ENCODE measurements around the gene GALNS. TPM values are rescaled to one million over a fixed set of nuclear protein-coding genes. Genes with fewer than 3 reads are reported as not detected.

GALNS gene
- total RNA-seq, 2 experiments from 2014 or later = 17.2 to 49.0 TPM

DNA sequence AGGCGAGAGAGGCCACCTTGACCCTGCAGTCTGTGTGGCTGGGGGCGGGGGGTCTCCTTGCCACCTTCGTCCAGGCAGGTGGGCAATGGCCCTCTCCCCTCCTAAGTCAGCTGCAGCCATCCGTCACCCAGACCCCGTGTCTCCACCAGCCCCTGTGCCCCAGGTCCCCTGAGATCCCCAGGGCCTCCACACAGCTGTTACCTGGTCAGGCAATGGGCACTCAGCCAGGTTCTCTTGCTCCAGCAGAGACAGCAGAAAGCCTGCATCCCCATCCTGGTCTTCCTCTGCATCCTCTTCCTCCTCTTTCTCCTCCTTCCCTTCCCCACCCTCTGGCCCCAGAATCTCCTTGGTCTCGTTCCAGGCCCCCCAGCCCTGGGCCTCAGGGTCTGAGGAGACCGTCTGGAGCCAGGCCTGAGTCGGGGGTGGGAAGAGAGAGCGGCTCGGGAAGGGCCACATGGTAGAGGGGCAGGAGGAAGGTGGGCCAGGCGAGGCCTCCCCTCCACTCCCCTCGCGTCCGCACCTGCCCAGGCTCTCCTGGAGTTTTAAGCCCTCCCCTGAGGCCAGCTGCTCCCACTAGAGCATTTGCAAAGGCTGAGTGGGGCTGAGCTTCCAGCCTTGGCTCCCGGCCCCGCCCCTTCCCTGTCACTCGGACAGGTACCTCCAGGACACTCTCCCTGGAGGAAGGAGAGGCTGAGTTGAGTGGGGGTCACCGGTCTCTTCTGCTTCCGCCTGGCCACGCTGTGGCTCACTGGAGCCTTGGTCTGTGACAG, 9.6 kb upstream of the GALNS start, which contains the start of gene PABPN1L:
Gene PABPN1L, minus strand, starts transcription at position 510 of the 770 bp plus-strand sequence. Its CDS starts 54 bp downstream, at position 456.
- no peak for TF ChIP-seq EZH2phosphoT487 (IDR thresholded peaks at IDR 0.05; ENCODE audit: borderline replicate concordance, low read depth, low read length)
- TF ChIP-seq, protein P1, sequence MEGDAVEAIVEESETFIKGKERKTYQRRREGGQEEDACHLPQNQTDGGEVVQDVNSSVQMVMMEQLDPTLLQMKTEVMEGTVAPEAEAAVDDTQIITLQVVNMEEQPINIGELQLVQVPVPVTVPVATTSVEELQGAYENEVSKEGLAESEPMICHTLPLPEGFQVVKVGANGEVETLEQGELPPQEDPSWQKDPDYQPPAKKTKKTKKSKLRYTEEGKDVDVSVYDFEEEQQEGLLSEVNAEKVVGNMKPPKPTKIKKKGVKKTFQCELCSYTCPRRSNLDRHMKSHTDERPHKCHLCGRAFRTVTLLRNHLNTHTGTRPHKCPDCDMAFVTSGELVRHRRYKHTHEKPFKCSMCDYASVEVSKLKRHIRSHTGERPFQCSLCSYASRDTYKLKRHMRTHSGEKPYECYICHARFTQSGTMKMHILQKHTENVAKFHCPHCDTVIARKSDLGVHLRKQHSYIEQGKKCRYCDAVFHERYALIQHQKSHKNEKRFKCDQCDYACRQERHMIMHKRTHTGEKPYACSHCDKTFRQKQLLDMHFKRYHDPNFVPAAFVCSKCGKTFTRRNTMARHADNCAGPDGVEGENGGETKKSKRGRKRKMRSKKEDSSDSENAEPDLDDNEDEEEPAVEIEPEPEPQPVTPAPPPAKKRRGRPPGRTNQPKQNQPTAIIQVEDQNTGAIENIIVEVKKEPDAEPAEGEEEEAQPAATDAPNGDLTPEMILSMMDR (conservative IDR thresholded peaks at IDR 0.05; ENCODE audit: low read length) = no peak
- no TSS peak for BruUV-seq (replicated peaks)
- ChIA-PET CTCF (ENCODE audit: unreplicated experiment) (no interaction called here), POLR2A (no interaction called here)
- Histone ChIP-seq H3K27ac (ENCODE audit: low read depth, low read length, poor library complexity, severe bottlenecking) (no peak within 1 kb of the TSS), H4K20me1 (ENCODE audit: insufficient read depth, low read length) (no peaks in the 10 kb centered on the region), H3K4me1 (ENCODE audit: insufficient read depth, low read length, poor library complexity, severe bottlenecking) (peaks cover 4% of the 10 kb centered on the region), H3K9me2 (ENCODE audit: insufficient read depth, low read length) (no peaks in the 10 kb centered on the region), H3K79me2 (ENCODE audit: insufficient read depth, low read depth, low read length) (no peaks in the 10 kb centered on the region), H3K4me2 (ENCODE audit: low read length) (no peak within 1 kb of the TSS), H3K9me3 (ENCODE audit: low read length) (no peaks in the 10 kb centered on the region), H3K4me3 (ENCODE audit: low read depth, low read length, poor library complexity, severe bottlenecking) (no peak within 1 kb of the TSS), H3K36me3 (ENCODE audit: insufficient read depth, low read length) (no peaks in the 10 kb centered on the region; the same call in 1 of the 2 replicates), H2AFZ (ENCODE audit: low read length) (no peak within 1 kb of the TSS)
- intact Hi-C loops (cut with micrococcal nuclease; ENCODE audit: unreplicated experiment) = no loop called here
- no peak for DNase-seq (ENCODE audit: low spot score)

- Histone ChIP-seq H3K9me2 (ENCODE audit: insufficient read depth, low read length) (no peaks in the 10 kb centered on the region), H3K79me2 (ENCODE audit: insufficient read depth, low read depth, low read length) (no peaks in the 10 kb centered on the region), H4K20me1 (ENCODE audit: insufficient read depth, low read length) (no peaks in the 10 kb centered on the region), H3K36me3 (ENCODE audit: insufficient read depth, low read length) (peaks cover 3% of the 10 kb centered on the region), H3K4me3 (ENCODE audit: low read depth, low read length, poor library complexity, severe bottlenecking) (no peak overlapping the region), H3K4me2 (ENCODE audit: low read length) (no peak overlapping the region), H3K27ac (ENCODE audit: low read depth, low read length, poor library complexity, severe bottlenecking) (no peak overlapping the region), H3K9me3 (ENCODE audit: low read length) (no peaks in the 10 kb centered on the region), H3K4me1 (ENCODE audit: insufficient read depth, low read length, poor library complexity, severe bottlenecking) (peaks cover 4% of the 10 kb centered on the region), H2AFZ (ENCODE audit: low read length) (no peak overlapping the region)
- CTCF ChIA-PET (ENCODE audit: unreplicated experiment) = no interaction called here
- intact Hi-C loops (cut with micrococcal nuclease; ENCODE audit: unreplicated experiment) = no loop called here
- POLR2A ChIA-PET = no interaction called here
- no peak for DNase-seq (ENCODE audit: low spot score)
- TF ChIP-seq, protein P1 (conservative IDR thresholded peaks at IDR 0.05; ENCODE audit: low read length) = no peak
- TF ChIP-seq EZH2phosphoT487 (IDR thresholded peaks at IDR 0.05; ENCODE audit: borderline replicate concordance, low read depth, low read length) = no peak
- no TSS peak for BruUV-seq (replicated peaks)
These were observed 9.0 kb upstream of the GALNS start for GRCh38 chr16:88865742-88866141.

DNA sequence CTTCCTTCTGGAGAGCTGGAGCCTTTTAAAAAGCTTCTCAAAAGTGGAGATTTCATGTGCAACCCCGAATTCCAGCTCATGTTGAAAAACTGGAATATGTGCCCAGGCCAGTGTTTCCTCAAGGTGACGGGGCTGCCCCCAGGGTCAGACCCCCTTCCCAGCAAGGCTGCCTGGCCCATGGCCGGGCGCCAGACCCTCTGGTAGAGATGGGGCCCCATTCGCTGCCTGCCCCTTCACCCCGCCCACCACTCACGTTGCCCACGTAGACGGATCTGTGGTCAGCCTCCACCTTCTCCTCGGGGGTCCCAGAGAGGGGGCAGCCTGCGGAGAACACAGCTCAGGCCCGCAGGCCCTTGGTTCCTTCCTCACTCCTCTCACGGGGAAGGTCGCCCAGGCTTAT, 8.6 kb upstream of the GALNS start:
- ChIA-PET CTCF (ENCODE audit: unreplicated experiment) (interaction anchor here (0.6 kb wide), 1 partner anchor 306 kb away, joined by 3 read pairs; the partner anchor contains the start of gene CDH15), POLR2A (no interaction called here)
- TF ChIP-seq, protein P1 (conservative IDR thresholded peaks at IDR 0.05; ENCODE audit: low read length) = no peak
- no peak for TF ChIP-seq EZH2phosphoT487 (IDR thresholded peaks at IDR 0.05; ENCODE audit: borderline replicate concordance, low read depth, low read length)
- intact Hi-C loops (cut with micrococcal nuclease; ENCODE audit: unreplicated experiment) = no loop called here
- peaks cover 4% of the 10 kb centered on the region for H3K4me1 ChIP-seq (ENCODE audit: insufficient read depth, low read length, poor library complexity, severe bottlenecking)
- H4K20me1 ChIP-seq (ENCODE audit: insufficient read depth, low read length) = no peaks in the 10 kb centered on the region
- no peaks in the 10 kb centered on the region for H3K9me3 ChIP-seq (ENCODE audit: low read length)
- BruUV-seq (replicated peaks) = no TSS peak
- H2AFZ ChIP-seq (ENCODE audit: low read length) = no peak overlapping the region
- H3K4me2 ChIP-seq (ENCODE audit: low read length) = no peak overlapping the region
- no peak overlapping the region for H3K4me3 ChIP-seq (ENCODE audit: low read depth, low read length, poor library complexity, severe bottlenecking)
- H3K9me2 ChIP-seq (ENCODE audit: insufficient read depth, low read length) = no peaks in the 10 kb centered on the region
- DNase-seq (ENCODE audit: low spot score) = no peak
- H3K27ac ChIP-seq (ENCODE audit: low read depth, low read length, poor library complexity, severe bottlenecking) = no peak overlapping the region
- no peaks in the 10 kb centered on the region for H3K79me2 ChIP-seq (ENCODE audit: insufficient read depth, low read depth, low read length)
- peaks cover 7% of the 10 kb centered on the region for H3K36me3 ChIP-seq (ENCODE audit: insufficient read depth, low read length)
